ENCODE data around the gene AGPAT4. TPM values are rescaled to one million over a fixed set of nuclear protein-coding genes. Genes with fewer than 3 reads are reported as not detected.
"Not testable (repeated sequence)": the region's sequence is repeated elsewhere in the genome, so short reads cannot be mapped to it uniquely, and the experiment has no call there.

Gene AGPAT4
- total RNA-seq, 2 donors from 2014 or later, result 17.0 to 23.8 TPM

DNA sequence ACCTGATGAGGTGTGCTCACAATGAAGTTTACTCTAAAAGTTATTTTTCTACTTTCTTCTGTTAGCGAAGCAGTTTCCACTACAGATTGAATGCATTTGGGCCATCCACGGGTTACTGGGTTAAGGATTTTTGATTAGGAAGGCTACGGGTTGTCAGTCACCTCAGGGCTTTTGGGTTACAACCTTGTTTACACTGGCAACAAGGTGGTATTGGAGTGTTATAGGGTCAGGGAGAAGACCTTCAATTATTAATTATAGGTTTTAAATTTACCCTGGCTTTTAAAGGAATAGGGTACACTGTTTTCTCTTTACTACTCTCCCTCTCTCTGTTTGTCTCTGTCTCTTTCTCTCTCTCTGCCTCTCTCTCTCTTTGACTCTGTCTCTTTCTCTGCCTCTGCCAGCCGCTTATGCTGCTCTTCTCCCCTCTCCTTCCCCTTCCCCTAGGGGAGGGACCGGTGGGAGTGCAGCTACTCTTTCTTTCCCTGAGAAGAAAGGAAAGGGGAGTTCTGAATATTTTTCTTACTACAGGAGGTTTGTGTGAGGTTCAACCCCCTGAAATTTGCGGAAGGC, 40.2 kb upstream of the AGPAT4 start:
- H3K9me3 ChIP-seq, result no peaks in the 10 kb centered on the region
- H3K4me1 ChIP-seq (ENCODE audit: control insufficient read depth in 1 of 2, low read depth in 2 of 2), result no peaks in the 10 kb centered on the region
- no peak for ATAC-seq (ENCODE audit: insufficient number of reproducible peaks, low FRiP score, low read depth)
- H3K4me3 ChIP-seq, result no peak overlapping the region
- no peak overlapping the region for H3K27ac ChIP-seq
- no peak for TF ChIP-seq CTCF (IDR thresholded peaks at IDR 0.05)
- no peaks in the 10 kb centered on the region for H3K27me3 ChIP-seq (replicated peaks; ENCODE audit: insufficient read depth)
- DNase-seq (ENCODE audit: low spot score), result no peak
- no peaks in the 10 kb centered on the region for H3K36me3 ChIP-seq

DNA sequence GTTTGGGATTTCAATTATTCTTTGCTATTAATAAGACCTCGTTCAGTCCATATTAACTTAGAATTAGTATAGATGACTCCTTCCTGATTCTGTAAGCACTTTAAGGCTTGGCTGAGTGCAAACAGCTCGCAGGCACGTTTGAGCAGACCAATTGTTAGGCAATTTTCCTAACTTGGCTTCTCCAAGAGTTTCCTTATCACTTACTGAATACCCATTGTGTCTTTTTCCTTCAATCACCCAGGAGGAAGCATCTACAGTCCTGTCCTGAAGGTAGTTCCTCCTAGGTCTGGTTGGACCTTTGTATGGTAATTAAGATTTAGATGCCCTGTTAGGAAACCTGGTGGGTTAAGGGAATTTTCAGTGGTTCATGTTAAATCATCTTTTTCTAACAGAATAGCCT, 39.6 kb upstream of the AGPAT4 start:
- H3K27ac ChIP-seq; H3K36me3 ChIP-seq; H3K27me3 ChIP-seq (replicated peaks; ENCODE audit: insufficient read depth); DNase-seq (ENCODE audit: low spot score); ATAC-seq (ENCODE audit: insufficient number of reproducible peaks, low FRiP score, low read depth); H3K9me3 ChIP-seq; H3K4me1 ChIP-seq (ENCODE audit: control insufficient read depth in 1 of 2, low read depth in 2 of 2); H3K4me3 ChIP-seq: not testable (repeated sequence)

DNA sequence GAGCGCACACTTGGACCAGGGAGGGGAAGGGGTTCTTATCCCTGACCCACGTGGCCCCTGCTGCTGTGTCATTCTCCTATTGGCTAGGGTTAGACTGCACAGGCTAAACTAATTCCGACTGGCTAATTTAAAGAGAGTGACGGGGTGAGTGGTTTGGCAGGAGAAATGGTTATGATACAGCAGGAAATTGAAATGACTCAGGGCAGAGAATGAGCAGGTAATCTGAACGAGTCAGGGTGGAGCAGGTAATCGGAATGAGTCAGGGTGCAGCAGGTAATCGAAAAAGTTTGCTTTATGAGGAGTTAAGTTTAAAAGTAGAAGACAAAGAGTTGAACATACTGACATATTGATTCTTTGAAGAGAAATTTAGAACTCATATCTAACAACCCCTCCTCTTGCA, 35.9 kb upstream of the AGPAT4 start:
- not testable (repeated sequence) for ATAC-seq (ENCODE audit: insufficient number of reproducible peaks, low FRiP score, low read depth); DNase-seq (ENCODE audit: low spot score); H3K4me3 ChIP-seq; H3K9me3 ChIP-seq; H3K36me3 ChIP-seq; H3K4me1 ChIP-seq (ENCODE audit: control insufficient read depth in 1 of 2, low read depth in 2 of 2); H3K27me3 ChIP-seq (replicated peaks; ENCODE audit: insufficient read depth); H3K27ac ChIP-seq

DNA sequence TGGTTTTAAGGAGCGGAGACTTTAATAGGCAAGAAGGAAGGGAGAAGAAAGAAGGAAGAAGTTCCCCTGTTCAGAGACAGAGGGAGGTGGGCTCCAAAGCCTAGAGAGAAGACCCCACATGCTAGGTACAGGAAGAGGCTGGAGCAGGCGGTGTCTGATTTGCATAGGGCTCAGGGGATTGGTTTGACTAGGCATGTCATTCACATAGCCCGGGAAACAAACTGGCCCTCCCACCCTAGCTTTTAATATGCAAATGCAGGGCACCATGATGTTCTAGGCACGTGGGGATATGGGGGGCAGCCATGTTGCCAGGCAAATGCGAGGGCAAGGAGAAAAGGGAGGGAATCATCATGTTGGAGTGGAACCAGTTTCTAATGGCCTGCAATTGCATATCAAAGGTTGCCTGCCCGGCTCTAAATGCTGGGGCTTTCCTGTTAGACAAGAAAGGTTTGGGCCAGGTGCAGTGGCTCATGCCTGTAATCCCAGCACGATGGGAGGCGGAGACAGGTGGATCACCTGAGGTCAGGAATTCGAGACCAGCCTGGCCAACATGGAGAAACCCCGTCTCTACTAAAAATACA, 34.3 kb upstream of the AGPAT4 start:
- no peak for ATAC-seq (ENCODE audit: insufficient number of reproducible peaks, low FRiP score, low read depth)
- H3K9me3 ChIP-seq, result no peaks in the 10 kb centered on the region
- no peaks in the 10 kb centered on the region for H3K4me1 ChIP-seq (ENCODE audit: control insufficient read depth in 1 of 2, low read depth in 2 of 2)
- DNase-seq (ENCODE audit: low spot score), result no peak
- H3K27me3 ChIP-seq (replicated peaks; ENCODE audit: insufficient read depth), result no peaks in the 10 kb centered on the region
- no peaks in the 10 kb centered on the region for H3K36me3 ChIP-seq
- no peak for TF ChIP-seq CTCF (IDR thresholded peaks at IDR 0.05)
- H3K4me3 ChIP-seq, result no peak overlapping the region
- no peak overlapping the region for H3K27ac ChIP-seq

- no peak for ATAC-seq (ENCODE audit: insufficient number of reproducible peaks, low FRiP score, low read depth)
- H3K4me3 ChIP-seq, result no peak overlapping the region
- H3K9me3 ChIP-seq, result no peaks in the 10 kb centered on the region
- TF ChIP-seq CTCF (IDR thresholded peaks at IDR 0.05), result no peak
- H3K4me1 ChIP-seq (ENCODE audit: control insufficient read depth in 1 of 2, low read depth in 2 of 2), result no peaks in the 10 kb centered on the region
- no peaks in the 10 kb centered on the region for H3K36me3 ChIP-seq
- no peaks in the 10 kb centered on the region for H3K27me3 ChIP-seq (replicated peaks; ENCODE audit: insufficient read depth)
- H3K27ac ChIP-seq, result no peak overlapping the region
- no peak for DNase-seq (ENCODE audit: low spot score)
These were observed 32.0 kb upstream of the AGPAT4 start for GRCh38 chr6:161305860-161306259.

DNA sequence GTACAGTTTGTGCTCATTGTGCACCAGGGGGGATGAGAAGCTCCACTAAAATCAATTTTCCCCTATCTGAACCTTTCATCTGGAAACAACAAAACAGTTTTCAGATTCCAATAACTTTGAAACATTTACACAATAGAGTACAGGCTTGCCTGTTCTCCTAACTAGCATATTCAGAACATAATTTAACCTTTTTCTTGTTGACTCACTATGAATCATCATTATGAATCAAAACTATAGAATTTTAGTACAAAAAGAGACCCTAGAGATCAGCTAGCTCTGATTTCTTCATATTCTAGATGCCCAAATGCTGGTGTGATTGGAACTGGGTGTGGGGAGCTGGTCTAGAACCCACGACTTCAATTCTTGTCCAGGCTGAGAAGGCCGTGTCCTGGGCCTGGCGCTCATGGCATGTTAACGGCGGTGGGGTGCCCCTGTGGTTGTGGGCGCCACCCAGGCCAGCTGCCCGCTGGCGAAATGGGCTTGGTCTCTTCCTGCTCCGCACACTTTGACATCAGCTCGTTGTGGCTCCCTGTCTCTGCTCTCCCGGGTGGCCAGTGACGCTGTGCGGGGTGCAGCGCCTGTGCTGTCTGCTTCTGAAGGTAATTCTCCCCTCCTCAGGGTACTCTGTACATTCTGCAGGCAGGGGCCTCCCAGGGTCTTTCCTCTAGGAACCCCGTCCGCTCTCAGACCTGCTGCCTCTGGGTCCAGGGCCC, 29.9 kb upstream of the AGPAT4 start:
- no peak for TF ChIP-seq CTCF (IDR thresholded peaks at IDR 0.05)
- no peaks in the 10 kb centered on the region for H3K4me1 ChIP-seq (ENCODE audit: control insufficient read depth in 1 of 2, low read depth in 2 of 2)
- no peaks in the 10 kb centered on the region for H3K27me3 ChIP-seq (replicated peaks; ENCODE audit: insufficient read depth)
- H3K36me3 ChIP-seq, result no peaks in the 10 kb centered on the region
- no peak for DNase-seq (ENCODE audit: low spot score)
- H3K9me3 ChIP-seq, result no peaks in the 10 kb centered on the region
- no peak overlapping the region for H3K27ac ChIP-seq
- no peak overlapping the region for H3K4me3 ChIP-seq
- ATAC-seq (ENCODE audit: insufficient number of reproducible peaks, low FRiP score, low read depth), result no peak

Data from thoracic aorta (tissue), 2 donors.